K562 (cell line): ENCODE measurements around the gene MYL4. TPM values are rescaled to one million over a fixed set of nuclear protein-coding genes. Genes with fewer than 3 reads are reported as not detected.
A peak's percentile ranks its signal among the peaks of the same experiment; 100 is the strongest.

Experiments
- FOXP1 ChIP-seq: sonication (generic); formaldehyde crosslinking; IDR thresholded peaks from 2 replicates; pipeline ENCODE4 v1.8.0; 2022; ENCODE audit warnings: mild to moderate bottlenecking, missing genetic modification reagents
- GATA2 ChIP-seq: sonication (generic); formaldehyde crosslinking; IDR thresholded peaks from 2 replicates; pipeline ENCODE4 v1.4.0; 2020; ENCODE audit warnings: mild to moderate bottlenecking, missing genetic modification reagents
- MEF2D ChIP-seq: conservative IDR thresholded peaks from 2 replicates; pipeline ENCODE4 v1.6.1; 2016; ENCODE audit warnings: low read depth, missing genetic modification characterization, missing compliant biosample characterization
- RAD21 ChIP-seq, 2 experiments: fragments of 250-450 bp in 1 of 2; fragments of 450-650 bp in 1 of 2; sonication (Bioruptor Pico) in 1 of 2; formaldehyde crosslinking in 1 of 2; IDR thresholded peaks in 1 of 2; conservative IDR thresholded peaks in 1 of 2; 2 replicates each; pipeline versions ENCODE4 v1.4.0 to v1.8.0; 2020 to 2022; ENCODE audit warnings: mild to moderate bottlenecking in 2 of 2, moderate library complexity in 1 of 2
- ZBTB7A ChIP-seq: IDR thresholded peaks from 2 replicates; pipeline ENCODE4 v1.6.1; 2011; ENCODE audit warnings: low read depth, mild to moderate bottlenecking, low read length, moderate library complexity, borderline replicate concordance; ENCODE audit not compliant: control insufficient read depth
- polyA plus RNA-seq, 8 experiments: library from polyadenylated mRNA; depleted of rRNA in 4 of 8; stranded (reverse) in 5 of 8; unstranded in 3 of 8; fragments of >200 nt; fragmentation: Nextera tagmentation in 2 of 8; fragmentation: Illumina TruSeq in 1 of 8; extraction: Ambion mirVana in 2 of 8; extraction: Trizol in 1 of 8; gene quantifications; 2 replicates each; pipeline versions ENCODE4 v1.2.1 to v1.2.3, GENCODE V29; 2011 to 2014; ENCODE audit warnings: inconsistent platforms in 1 of 8, missing spikeins in 1 of 8
- total RNA-seq, 7 experiments: library from RNA; depleted of rRNA in 6 of 7; stranded (reverse); fragments of >200 nt in 6 of 7; fragmentation: Illumina TruSeq in 2 of 7; extraction: Trizol in 2 of 7; gene quantifications; 2 replicates each; pipeline versions ENCODE4 v1.2.1 to v1.2.3, GENCODE V29; 2011 to 2021; ENCODE audit warnings: low replicate concordance in 1 of 7
- TF ChIP-seq, protein P1 (sequence below): fragments of 450-650 bp; IDR thresholded peaks from 2 replicates; pipeline ENCODE4 v1.6.1; 2016; ENCODE audit warnings: low read depth
- TF ChIP-seq, protein P2 (sequence below): IDR thresholded peaks from 2 replicates; pipeline ENCODE4 v1.6.1; 2011; ENCODE audit warnings: borderline replicate concordance, low read depth, mild to moderate bottlenecking, moderate library complexity, low read length; ENCODE audit not compliant: insufficient read depth, poor library complexity, severe bottlenecking
- TF ChIP-seq, protein P3 (sequence below): fragments of 450-650 bp; formaldehyde crosslinking; conservative IDR thresholded peaks from 2 replicates; pipeline ENCODE4 v1.4.0; 2022; ENCODE audit warnings: mild to moderate bottlenecking, missing genetic modification characterization
- TF ChIP-seq, protein P4 (sequence below): fragments of 250-450 bp; sonication (Bioruptor Pico); IDR thresholded peaks from 2 replicates; pipeline ENCODE4 v1.5.0; 2020; ENCODE audit warnings: mild to moderate bottlenecking, borderline replicate concordance
- TF ChIP-seq, protein P5 (sequence below): sonication (generic); formaldehyde crosslinking; IDR thresholded peaks from 2 replicates; pipeline ENCODE4 v1.8.0; 2022; ENCODE audit warnings: missing genetic modification reagents, mild to moderate bottlenecking, borderline replicate concordance

MYL4 gene
- total and polyA plus RNA-seq, 9 of the 15 experiments (the other 6 are each of a cell fraction or from before 2014, with no cell fraction given), result 117 to 423 (median 221) TPM

DNA sequence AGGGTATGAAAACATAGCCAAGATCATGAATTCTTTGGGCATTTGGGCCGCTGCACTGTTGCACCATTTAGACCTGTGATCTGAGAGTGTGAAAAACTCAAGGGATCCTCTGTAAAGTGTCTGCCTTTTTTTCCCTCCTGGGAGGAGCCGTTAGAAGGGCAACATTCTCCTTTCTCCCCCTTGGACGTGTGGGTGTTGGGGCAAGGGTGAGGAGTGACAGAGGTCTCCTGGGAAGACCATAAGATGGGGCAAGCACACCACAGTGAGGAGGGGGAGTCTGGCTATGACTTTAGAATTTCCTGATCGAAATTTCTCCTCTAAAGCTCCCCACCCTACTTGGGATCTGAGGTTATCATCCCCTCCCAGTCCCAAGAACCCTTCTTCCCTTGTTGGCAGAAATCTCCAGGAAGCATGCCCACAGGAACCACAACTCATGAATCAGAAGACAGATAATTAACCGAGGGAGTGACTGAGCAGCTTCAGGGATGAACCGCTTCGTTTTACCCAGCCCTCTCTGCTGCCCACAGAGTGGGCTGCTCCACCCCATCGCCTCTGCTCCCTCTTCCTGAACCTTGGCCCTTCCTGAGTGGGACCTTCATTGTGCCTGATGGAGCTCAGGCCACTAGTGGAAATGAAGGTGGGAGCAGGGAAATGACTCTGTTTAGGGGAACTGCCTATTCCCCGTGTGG lies 48.6 kb downstream of the MYL4 start (continued):
- TF ChIP-seq, protein P1, sequence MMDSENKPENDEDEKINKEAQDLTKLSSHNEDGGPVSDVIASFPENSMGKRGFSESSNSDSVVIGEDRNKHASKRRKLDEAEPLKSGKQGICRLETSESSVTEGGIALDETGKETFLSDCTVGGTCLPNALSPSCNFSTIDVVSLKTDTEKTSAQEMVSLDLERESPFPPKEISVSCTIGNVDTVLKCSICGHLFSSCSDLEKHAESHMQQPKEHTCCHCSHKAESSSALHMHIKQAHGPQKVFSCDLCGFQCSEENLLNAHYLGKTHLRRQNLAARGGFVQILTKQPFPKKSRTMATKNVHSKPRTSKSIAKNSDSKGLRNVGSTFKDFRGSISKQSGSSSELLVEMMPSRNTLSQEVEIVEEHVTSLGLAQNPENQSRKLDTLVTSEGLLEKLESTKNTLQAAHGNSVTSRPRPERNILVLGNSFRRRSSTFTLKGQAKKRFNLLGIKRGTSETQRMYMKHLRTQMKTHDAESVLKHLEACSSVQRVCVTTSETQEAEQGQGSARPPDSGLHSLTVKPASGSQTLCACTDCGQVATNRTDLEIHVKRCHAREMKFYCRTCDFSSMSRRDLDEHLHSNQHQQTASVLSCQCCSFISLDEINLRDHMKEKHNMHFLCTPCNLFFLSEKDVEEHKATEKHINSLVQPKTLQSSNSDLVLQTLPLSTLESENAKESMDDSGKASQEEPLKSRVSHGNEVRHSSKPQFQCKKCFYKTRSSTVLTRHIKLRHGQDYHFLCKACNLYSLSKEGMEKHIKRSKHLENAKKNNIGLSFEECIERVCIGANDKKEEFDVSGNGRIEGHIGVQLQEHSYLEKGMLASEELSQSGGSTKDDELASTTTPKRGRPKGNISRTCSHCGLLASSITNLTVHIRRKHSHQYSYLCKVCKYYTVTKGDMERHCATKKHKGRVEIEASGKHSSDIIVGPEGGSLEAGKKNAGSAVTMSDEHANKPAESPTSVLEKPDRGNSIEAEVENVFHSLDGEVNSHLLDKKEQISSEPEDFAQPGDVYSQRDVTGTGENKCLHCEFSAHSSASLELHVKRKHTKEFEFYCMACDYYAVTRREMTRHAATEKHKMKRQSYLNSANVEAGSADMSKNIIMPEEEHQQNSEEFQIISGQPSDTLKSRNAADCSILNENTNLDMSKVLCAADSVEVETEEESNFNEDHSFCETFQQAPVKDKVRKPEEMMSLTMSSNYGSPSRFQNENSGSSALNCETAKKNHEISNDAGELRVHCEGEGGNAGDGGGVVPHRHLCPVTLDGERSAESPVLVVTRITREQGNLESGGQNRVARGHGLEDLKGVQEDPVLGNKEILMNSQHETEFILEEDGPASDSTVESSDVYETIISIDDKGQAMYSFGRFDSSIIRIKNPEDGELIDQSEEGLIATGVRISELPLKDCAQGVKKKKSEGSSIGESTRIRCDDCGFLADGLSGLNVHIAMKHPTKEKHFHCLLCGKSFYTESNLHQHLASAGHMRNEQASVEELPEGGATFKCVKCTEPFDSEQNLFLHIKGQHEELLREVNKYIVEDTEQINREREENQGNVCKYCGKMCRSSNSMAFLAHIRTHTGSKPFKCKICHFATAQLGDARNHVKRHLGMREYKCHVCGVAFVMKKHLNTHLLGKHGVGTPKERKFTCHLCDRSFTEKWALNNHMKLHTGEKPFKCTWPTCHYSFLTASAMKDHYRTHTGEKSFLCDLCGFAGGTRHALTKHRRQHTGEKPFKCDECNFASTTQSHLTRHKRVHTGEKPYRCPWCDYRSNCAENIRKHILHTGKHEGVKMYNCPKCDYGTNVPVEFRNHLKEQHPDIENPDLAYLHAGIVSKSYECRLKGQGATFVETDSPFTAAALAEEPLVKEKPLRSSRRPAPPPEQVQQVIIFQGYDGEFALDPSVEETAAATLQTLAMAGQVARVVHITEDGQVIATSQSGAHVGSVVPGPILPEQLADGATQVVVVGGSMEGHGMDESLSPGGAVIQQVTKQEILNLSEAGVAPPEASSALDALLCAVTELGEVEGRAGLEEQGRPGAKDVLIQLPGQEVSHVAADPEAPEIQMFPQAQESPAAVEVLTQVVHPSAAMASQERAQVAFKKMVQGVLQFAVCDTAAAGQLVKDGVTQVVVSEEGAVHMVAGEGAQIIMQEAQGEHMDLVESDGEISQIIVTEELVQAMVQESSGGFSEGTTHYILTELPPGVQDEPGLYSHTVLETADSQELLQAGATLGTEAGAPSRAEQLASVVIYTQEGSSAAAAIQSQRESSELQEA, result no peak
- 0 out of 2 replicates have a peak, but pooled peaks have one; percentile 59 for TF ChIP-seq MEF2D
- TF ChIP-seq GATA2 (CRISPR knock-in tag), result no peak
- TF ChIP-seq RAD21 (CRISPR knock-in tag; conservative IDR thresholded peaks at IDR 0.05 in 1 of 2, IDR thresholded peaks at IDR 0.05 in 1 of 2), result peak; percentile 14 to 43; a peak in 3 of 4 replicates
- no peak for TF ChIP-seq FOXP1
- TF ChIP-seq, protein P2, sequence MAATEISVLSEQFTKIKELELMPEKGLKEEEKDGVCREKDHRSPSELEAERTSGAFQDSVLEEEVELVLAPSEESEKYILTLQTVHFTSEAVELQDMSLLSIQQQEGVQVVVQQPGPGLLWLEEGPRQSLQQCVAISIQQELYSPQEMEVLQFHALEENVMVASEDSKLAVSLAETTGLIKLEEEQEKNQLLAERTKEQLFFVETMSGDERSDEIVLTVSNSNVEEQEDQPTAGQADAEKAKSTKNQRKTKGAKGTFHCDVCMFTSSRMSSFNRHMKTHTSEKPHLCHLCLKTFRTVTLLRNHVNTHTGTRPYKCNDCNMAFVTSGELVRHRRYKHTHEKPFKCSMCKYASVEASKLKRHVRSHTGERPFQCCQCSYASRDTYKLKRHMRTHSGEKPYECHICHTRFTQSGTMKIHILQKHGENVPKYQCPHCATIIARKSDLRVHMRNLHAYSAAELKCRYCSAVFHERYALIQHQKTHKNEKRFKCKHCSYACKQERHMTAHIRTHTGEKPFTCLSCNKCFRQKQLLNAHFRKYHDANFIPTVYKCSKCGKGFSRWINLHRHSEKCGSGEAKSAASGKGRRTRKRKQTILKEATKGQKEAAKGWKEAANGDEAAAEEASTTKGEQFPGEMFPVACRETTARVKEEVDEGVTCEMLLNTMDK, result no peak
- TF ChIP-seq, protein P3, sequence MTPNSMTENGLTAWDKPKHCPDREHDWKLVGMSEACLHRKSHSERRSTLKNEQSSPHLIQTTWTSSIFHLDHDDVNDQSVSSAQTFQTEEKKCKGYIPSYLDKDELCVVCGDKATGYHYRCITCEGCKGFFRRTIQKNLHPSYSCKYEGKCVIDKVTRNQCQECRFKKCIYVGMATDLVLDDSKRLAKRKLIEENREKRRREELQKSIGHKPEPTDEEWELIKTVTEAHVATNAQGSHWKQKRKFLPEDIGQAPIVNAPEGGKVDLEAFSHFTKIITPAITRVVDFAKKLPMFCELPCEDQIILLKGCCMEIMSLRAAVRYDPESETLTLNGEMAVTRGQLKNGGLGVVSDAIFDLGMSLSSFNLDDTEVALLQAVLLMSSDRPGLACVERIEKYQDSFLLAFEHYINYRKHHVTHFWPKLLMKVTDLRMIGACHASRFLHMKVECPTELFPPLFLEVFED, result no peak
- TF ChIP-seq, protein P4, sequence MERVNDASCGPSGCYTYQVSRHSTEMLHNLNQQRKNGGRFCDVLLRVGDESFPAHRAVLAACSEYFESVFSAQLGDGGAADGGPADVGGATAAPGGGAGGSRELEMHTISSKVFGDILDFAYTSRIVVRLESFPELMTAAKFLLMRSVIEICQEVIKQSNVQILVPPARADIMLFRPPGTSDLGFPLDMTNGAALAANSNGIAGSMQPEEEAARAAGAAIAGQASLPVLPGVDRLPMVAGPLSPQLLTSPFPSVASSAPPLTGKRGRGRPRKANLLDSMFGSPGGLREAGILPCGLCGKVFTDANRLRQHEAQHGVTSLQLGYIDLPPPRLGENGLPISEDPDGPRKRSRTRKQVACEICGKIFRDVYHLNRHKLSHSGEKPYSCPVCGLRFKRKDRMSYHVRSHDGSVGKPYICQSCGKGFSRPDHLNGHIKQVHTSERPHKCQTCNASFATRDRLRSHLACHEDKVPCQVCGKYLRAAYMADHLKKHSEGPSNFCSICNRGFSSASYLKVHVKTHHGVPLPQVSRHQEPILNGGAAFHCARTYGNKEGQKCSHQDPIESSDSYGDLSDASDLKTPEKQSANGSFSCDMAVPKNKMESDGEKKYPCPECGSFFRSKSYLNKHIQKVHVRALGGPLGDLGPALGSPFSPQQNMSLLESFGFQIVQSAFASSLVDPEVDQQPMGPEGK (CRISPR knock-in tag), result no peak
- TF ChIP-seq, protein P5, sequence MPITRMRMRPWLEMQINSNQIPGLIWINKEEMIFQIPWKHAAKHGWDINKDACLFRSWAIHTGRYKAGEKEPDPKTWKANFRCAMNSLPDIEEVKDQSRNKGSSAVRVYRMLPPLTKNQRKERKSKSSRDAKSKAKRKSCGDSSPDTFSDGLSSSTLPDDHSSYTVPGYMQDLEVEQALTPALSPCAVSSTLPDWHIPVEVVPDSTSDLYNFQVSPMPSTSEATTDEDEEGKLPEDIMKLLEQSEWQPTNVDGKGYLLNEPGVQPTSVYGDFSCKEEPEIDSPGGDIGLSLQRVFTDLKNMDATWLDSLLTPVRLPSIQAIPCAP (CRISPR knock-in tag), result no peak
- peak; percentile 39; the same call in 1 of the 2 replicates for TF ChIP-seq ZBTB7A
